Vagina (tissue), 2 donors: ENCODE measurements around the gene KIF18A. TPM values are rescaled to one million over a fixed set of nuclear protein-coding genes. Genes with fewer than 3 reads are reported as not detected.
"Not testable (repeated sequence)": the region's sequence is repeated elsewhere in the genome, so short reads cannot be mapped to it uniquely, and the experiment has no call there.

Experiments used
- DNase-seq, 2 donors: peaks; one replicate each; pipeline ENCODE4 v3.0.0-alpha.2; 2017; ENCODE audit errors: extremely low spot score in 2 of 2
- H3K27ac ChIP-seq: fragments of 200-600 bp; sonication (generic); one replicate; pipeline ENCODE4 v1.5.1; 2019
- H3K27me3 ChIP-seq: fragments of 200-600 bp; sonication (generic); one replicate; pipeline ENCODE4 v1.5.1; 2019
- H3K36me3 ChIP-seq, 2 donors: fragments of 200-600 bp; sonication (generic); one replicate each; pipeline ENCODE4 v1.5.1; 2017 to 2019
- H3K4me1 ChIP-seq: fragments of 200-600 bp; sonication (generic); one replicate; pipeline ENCODE4 v1.5.1; 2019
- H3K4me3 ChIP-seq, 2 donors: fragments of 200-600 bp; sonication (generic); 1 replicate in 1 of 2; 2 replicates in 1 of 2; pipeline ENCODE4 v1.5.1; 2016 to 2019
- H3K9me3 ChIP-seq: fragments of 200-600 bp; sonication (generic); one replicate; pipeline ENCODE4 v1.5.1; 2019
- POLR2A ChIP-seq, 2 donors: fragments of 450-650 bp; IDR thresholded peaks; one replicate each; pipeline ENCODE4 v1.6.1; 2017; ENCODE audit warnings: antibody characterized with exemption in 2 of 2, mild to moderate bottlenecking in 2 of 2, moderate library complexity in 2 of 2
- POLR2AphosphoS5 ChIP-seq, 2 donors: sonication (generic); formaldehyde crosslinking; IDR thresholded peaks; one replicate each; pipeline ENCODE4 v1.9.0; 2017; ENCODE audit warnings: antibody characterized with exemption in 2 of 2, mild to moderate bottlenecking in 2 of 2, low read depth in 1 of 2; ENCODE audit not compliant: insufficient read depth in 1 of 2
- intact Hi-C: fragments of 100-400 bp; cut with DNase I; formaldehyde crosslinking; loops from one replicate; pipeline ENCODE4 v1.15.1; 2023
- total RNA-seq: library from RNA; depleted of rRNA; stranded (reverse); fragments of >200 nt; gene quantifications from one replicate; pipeline ENCODE4 v1.2.3, GENCODE V29; 2016
- TF ChIP-seq, protein P1 (sequence below), 3 experiments: fragments of 450-650 bp in 2 of 3; fragments of 200-600 bp in 1 of 3; sonication (generic) in 1 of 3; IDR thresholded peaks; one replicate each; pipeline ENCODE4 v1.5.1; 2017 to 2019; ENCODE audit warnings: antibody characterized with exemption in 3 of 3, mild to moderate bottlenecking in 2 of 3, moderate library complexity in 2 of 3

KIF18A gene
- total RNA-seq, 1 donor from 2014 or later: 2.5 TPM

DNA sequence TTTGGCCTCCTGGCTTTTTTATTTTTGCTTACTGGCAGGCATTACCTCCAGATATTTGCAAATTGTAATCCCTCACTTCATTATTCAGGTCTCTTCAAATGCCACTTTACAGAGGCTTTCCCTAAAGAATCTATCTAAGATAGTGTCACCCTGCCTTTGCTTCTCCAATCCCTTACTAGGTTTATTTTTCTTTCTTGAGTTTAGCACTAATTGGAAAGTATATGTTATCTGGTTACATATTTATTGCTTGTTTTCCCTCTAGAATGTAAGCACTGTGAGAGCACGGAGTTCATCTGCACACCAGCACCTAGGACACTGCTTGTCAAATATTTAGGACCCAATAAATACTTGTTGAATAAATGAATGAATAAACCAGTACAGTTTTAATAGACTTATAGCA lies 3.5 kb downstream of the KIF18A start:
- no peaks in the 10 kb centered on the region for H3K36me3 ChIP-seq
- H3K9me3 ChIP-seq: no peaks in the 10 kb centered on the region
- H3K27ac ChIP-seq: no peak overlapping the region
- no peak for DNase-seq
- H3K4me3 ChIP-seq: no peak overlapping the region
- no peak for TF ChIP-seq POLR2A (IDR thresholded peaks at IDR 0.05)
- TF ChIP-seq POLR2AphosphoS5 (IDR thresholded peaks at IDR 0.05; ENCODE audit: insufficient read depth in 1 of 2, low read depth in 1 of 2): no peak
- TF ChIP-seq, protein P1, sequence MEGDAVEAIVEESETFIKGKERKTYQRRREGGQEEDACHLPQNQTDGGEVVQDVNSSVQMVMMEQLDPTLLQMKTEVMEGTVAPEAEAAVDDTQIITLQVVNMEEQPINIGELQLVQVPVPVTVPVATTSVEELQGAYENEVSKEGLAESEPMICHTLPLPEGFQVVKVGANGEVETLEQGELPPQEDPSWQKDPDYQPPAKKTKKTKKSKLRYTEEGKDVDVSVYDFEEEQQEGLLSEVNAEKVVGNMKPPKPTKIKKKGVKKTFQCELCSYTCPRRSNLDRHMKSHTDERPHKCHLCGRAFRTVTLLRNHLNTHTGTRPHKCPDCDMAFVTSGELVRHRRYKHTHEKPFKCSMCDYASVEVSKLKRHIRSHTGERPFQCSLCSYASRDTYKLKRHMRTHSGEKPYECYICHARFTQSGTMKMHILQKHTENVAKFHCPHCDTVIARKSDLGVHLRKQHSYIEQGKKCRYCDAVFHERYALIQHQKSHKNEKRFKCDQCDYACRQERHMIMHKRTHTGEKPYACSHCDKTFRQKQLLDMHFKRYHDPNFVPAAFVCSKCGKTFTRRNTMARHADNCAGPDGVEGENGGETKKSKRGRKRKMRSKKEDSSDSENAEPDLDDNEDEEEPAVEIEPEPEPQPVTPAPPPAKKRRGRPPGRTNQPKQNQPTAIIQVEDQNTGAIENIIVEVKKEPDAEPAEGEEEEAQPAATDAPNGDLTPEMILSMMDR (IDR thresholded peaks at IDR 0.05): no peak
- H3K4me1 ChIP-seq: peaks cover 15% of the 10 kb centered on the region
- intact Hi-C loops: loop anchor here (10.0 kb wide), 1 partner anchor 590 kb away; no protein-coding TSS in a partner anchor
- no peaks in the 10 kb centered on the region for H3K27me3 ChIP-seq

DNA sequence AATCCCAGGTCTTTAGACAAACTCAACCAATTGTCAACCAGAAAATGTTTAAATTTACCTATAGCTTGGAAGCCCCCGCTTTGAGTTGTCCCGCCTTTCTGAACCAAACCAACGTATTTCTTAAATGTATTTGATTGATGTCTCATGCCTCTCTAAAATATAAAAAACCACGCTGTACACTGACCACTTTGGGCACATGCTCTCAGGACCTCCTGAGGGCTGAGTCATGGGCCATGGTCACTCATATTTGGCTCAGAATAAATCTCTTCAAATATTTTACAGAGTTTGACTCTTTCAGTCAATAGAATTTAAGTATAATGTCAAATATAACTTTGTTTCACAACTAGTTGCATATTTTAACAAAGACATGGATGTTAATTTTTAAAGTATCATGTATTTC lies 5.7 kb downstream of the KIF18A start:
- not testable (repeated sequence) for H3K27me3 ChIP-seq

DNA sequence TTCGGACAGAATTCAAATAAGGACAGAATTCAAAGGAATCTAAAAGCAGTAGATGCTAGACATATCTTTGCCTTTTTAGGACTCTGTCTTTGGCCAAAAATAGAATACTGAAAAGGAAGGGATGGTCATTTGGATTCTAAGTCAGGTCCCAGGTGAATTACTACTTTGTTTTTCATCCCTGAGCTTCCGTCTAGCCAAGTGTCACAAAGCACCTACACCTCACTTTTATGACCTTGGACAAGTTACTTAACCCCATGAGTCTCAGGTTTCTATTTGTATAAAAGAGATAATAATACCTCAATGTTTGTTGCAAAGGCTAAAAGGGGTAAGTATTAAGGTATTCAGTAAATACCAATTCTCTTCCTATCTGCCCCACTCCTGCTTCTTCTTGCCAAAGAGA lies 7.3 kb downstream of the KIF18A start:
- H3K9me3 ChIP-seq: no peaks in the 10 kb centered on the region
- H3K36me3 ChIP-seq: no peaks in the 10 kb centered on the region
- no peaks in the 10 kb centered on the region for H3K27me3 ChIP-seq
- TF ChIP-seq POLR2A (IDR thresholded peaks at IDR 0.05) (no peak), POLR2AphosphoS5 (IDR thresholded peaks at IDR 0.05; ENCODE audit: insufficient read depth in 1 of 2, low read depth in 1 of 2) (no peak)
- TF ChIP-seq, protein P1 (IDR thresholded peaks at IDR 0.05): no peak
- DNase-seq: no peak
- no peak overlapping the region for H3K4me3 ChIP-seq
- H3K27ac ChIP-seq: no peak overlapping the region
- intact Hi-C loops: loop anchor here (10.0 kb wide), 1 partner anchor 586 kb away; no protein-coding TSS in a partner anchor
- no peaks in the 10 kb centered on the region for H3K4me1 ChIP-seq

More for the DNA sequence above, 5.7 kb downstream of the KIF18A start:
- not testable (repeated sequence) for H3K4me1 ChIP-seq, H3K36me3 ChIP-seq, H3K9me3 ChIP-seq, H3K4me3 ChIP-seq, H3K27ac ChIP-seq, DNase-seq
- intact Hi-C loops: loop anchor here (10.0 kb wide), 1 partner anchor 587 kb away; no protein-coding TSS in a partner anchor

- Histone ChIP-seq H3K36me3 (no peaks in the 10 kb centered on the region), H3K27me3 (no peaks in the 10 kb centered on the region), H3K9me3 (no peaks in the 10 kb centered on the region), H3K4me3 (no peak overlapping the region), H3K4me1 (no peaks in the 10 kb centered on the region), H3K27ac (no peak overlapping the region)
- TF ChIP-seq POLR2AphosphoS5 (IDR thresholded peaks at IDR 0.05; ENCODE audit: insufficient read depth in 1 of 2, low read depth in 1 of 2) (no peak), POLR2A (IDR thresholded peaks at IDR 0.05) (no peak)
- TF ChIP-seq, protein P1 (IDR thresholded peaks at IDR 0.05): no peak
- intact Hi-C loops: loop anchor here (10.0 kb wide), 1 partner anchor 585 kb away; no protein-coding TSS in a partner anchor
- no peak for DNase-seq
Measured at GRCh38 chr11:28099715-28100114, 8.2 kb downstream of the KIF18A start.

- TF ChIP-seq POLR2AphosphoS5 (IDR thresholded peaks at IDR 0.05; ENCODE audit: insufficient read depth in 1 of 2, low read depth in 1 of 2) (no peak), POLR2A (IDR thresholded peaks at IDR 0.05) (no peak)
- TF ChIP-seq, protein P1 (IDR thresholded peaks at IDR 0.05): no peak
- intact Hi-C loops: no loop called here
Measured at GRCh38 chr11:28098257-28098656, 9.7 kb downstream of the KIF18A start.

More at GRCh38 chr11:28098257-28098656, 9.7 kb downstream of the KIF18A start:
- H3K4me3 ChIP-seq: no peak overlapping the region
- DNase-seq: no peak
- H3K9me3 ChIP-seq: no peaks in the 10 kb centered on the region
- H3K36me3 ChIP-seq: no peaks in the 10 kb centered on the region
- H3K27ac ChIP-seq: no peak overlapping the region
- no peaks in the 10 kb centered on the region for H3K27me3 ChIP-seq
- no peaks in the 10 kb centered on the region for H3K4me1 ChIP-seq
